ENCODE results near the gene AKIRIN2. TPM values are rescaled to one million over a fixed set of nuclear protein-coding genes. Genes with fewer than 3 reads are reported as not detected.
"Not testable (repeated sequence)": the region's sequence is repeated elsewhere in the genome, so short reads cannot be mapped to it uniquely, and the experiment has no call there.

AKIRIN2 gene
- total RNA-seq, 1 donor: 27.2 TPM

GRCh38 chr6:87721311-87721710 lies 19.3 kb upstream of the AKIRIN2 start:
- no peak for DNase-seq (ENCODE audit: low read depth in 2 of 3, low spot score in 2 of 3)

DNA sequence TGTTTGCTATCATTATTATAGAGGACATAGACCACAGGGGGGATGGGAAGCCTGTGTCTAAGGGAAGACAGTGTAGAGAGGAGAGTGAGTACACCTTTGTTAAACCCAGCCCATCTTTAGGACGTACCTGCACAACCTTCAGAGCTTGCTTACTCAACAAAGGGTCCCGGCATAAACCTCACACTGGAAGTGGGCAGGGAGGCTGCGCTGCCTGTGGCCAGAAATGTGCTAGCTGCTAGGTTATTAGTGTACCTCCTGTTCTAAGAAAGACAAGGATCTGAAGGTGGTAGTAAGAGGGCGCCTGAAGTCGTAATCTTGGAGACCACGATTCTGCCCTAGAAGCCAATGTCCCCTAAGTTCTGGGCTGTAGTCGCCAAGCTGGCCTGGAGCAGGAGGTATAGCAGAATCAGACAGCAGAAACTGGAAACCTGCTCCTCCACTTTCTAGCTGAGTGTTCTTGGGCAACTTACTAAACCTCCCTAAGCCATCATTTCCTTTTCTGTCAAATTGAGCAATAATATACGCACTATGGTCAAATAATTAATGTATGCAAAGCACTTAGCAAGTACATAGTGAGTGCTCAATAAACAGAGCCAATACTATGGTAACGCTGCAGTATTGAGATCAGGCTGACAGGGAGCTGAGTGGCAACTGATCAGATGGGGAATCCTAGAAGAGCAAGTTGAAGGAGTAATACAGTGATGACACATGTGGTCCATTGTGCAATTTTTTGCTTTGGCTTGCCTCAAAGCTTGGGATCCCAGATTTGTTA lies 16.8 kb upstream of the AKIRIN2 start:
- DNase-seq (ENCODE audit: low read depth in 2 of 3, low spot score in 2 of 3): no peak

- no peak for DNase-seq (ENCODE audit: low read depth in 2 of 3, low spot score in 2 of 3)
Observed at GRCh38 chr6:87716928-87717614, 15.0 kb upstream of the AKIRIN2 start.

DNA sequence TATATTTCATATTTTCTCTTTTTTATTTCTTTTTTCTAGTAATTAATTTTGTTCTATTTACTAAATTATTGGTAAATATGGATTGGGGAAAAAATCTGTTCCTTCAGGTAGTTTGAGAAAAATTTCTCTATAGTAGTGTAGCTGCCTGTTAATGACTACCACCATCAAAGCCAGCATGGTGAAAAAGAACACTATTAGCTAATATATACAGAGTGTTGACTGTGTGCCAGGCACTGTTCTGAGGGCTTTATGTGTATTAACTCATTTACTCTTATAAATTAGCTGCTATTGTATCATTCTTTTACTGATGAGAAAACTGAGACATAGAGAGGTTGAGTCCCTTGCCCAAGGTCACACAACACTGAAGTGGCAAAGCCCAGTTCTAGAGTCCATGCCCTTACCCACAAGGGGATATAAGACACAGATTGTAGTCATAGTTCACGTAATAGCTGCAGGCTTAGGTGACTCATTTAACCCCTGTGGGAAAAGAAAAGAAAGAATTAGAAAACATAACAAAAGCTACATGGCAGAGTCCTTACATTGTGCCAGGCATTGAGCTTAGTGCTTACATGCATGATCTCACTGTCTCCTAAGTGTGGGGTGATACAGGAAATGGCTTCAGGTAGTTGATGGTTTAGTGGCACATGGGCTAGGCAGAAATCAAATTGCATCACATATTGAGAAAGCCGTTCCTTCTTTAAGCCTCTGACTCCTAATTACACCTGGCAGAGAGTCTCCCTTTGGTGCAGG lies 12.2 kb upstream of the AKIRIN2 start:
- no peak for DNase-seq (ENCODE audit: low read depth in 2 of 3, low spot score in 2 of 3)

DNA sequence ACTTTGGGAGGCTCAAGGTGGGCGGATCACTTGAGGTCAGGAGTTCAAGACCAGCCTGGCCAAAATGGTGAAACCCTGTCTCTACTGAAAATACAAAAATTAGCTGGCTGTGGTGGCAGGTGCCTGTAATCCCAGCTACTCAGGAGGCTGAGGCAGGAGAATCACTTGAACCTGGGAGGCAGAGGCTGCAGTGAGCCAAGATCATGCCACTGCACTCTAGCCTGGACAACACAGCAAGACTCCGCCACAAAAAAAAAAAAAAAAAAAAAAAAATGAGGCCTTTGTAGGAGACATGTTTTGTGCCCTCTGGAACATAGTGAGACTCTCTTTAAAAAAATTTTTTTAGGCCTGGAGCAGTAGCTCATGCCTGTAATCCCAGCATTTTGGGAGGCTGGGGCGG lies 10.7 kb upstream of the AKIRIN2 start:
- not testable (repeated sequence) for DNase-seq (ENCODE audit: low read depth in 2 of 3, low spot score in 2 of 3)

- DNase-seq (ENCODE audit: low read depth in 2 of 3, low spot score in 2 of 3): no peak
Observed at GRCh38 chr6:87710090-87710489, 8.1 kb upstream of the AKIRIN2 start.

GRCh38 chr6:87708581-87709427 lies 6.8 kb upstream of the AKIRIN2 start:
- DNase-seq (ENCODE audit: low read depth in 2 of 3, low spot score in 2 of 3): not testable (repeated sequence)

DNA sequence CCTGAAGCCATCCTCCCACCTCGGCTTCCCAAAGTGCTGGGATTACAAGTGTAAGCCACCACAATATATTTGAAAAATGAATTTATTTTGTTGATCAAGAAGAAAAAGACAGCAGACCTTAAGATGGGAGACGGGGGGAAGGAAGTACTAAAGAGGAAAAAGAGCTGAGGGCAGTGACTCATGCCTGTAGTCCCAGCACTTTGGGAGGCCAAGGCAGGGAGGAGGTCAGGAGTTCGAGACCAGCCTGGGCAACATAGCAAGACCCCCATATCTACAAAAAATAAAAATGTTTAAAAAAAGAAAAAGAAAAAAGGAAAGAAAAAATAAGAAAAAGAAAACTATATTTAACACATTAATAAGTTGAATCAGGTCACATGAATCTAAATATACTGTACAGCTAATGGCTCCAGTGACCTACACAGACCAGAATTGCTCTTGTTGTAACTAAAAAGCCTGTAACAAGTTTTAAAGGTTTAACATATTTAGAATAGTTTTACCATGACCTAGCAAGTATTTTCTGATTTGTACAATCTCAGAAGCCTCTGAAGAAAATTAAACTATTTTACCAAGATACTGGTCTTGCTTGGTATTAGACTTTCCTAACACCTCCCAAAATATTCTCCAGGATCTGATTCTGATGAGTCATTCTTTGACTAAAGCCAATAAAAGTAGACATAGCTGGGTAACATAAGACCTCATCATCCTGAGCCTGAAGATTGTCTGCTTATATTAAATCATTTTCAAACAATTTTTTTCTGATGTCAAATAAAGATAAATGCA lies 4.3 kb upstream of the AKIRIN2 start:
- DNase-seq (ENCODE audit: low read depth in 2 of 3, low spot score in 2 of 3): no peak

GRCh38 chr6:87705070-87705691 lies 3.1 kb upstream of the AKIRIN2 start:
- peak in 1 of 3 donors; percentile 31 for DNase-seq (ENCODE audit: low read depth in 2 of 3, low spot score in 2 of 3)

DNA sequence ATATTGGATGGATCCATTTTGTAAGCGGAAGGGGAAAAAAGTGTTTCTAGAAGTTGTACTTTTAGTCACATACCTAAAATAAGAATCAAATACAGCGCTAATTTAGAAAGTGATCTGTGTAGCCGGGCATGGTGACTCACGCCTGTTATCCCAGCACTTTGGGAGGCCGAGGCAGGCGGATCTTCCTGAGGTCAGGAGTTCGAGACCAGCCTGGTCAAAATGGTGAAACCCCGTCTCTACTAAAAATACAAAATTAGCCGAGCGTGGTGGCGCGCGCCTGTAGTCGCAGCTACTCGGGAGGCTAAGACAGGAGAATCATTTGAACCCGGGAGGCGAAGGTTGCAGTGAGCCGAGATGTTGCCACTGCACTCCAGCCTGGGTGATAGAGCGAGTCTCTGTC lies 1.0 kb upstream of the AKIRIN2 start:
- DNase-seq (ENCODE audit: low read depth in 2 of 3, low spot score in 2 of 3): not testable (repeated sequence)

DNA sequence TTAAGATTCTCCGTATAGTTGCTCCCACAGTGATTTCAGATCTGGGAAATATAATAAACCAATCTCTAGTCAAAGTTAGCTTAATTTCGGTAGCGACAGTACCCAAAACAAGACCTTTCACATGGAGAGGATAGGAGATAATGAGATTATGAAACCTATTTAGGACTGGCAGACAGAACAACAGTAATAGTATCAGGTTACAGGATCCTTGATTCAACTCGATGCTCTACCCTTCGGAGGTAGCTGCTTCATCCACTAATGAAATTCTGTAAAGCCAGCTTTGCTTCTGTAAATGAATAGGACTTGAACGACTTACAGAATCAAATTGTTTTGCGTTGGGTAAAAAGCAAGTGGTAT lies 534 bp upstream of the AKIRIN2 start:
- no peak for DNase-seq (ENCODE audit: low read depth in 2 of 3, low spot score in 2 of 3)

- no peak for DNase-seq (ENCODE audit: low read depth in 2 of 3, low spot score in 2 of 3)
Observed at GRCh38 chr6:87701344-87701675, 723 bp downstream of the AKIRIN2 start.

DNA sequence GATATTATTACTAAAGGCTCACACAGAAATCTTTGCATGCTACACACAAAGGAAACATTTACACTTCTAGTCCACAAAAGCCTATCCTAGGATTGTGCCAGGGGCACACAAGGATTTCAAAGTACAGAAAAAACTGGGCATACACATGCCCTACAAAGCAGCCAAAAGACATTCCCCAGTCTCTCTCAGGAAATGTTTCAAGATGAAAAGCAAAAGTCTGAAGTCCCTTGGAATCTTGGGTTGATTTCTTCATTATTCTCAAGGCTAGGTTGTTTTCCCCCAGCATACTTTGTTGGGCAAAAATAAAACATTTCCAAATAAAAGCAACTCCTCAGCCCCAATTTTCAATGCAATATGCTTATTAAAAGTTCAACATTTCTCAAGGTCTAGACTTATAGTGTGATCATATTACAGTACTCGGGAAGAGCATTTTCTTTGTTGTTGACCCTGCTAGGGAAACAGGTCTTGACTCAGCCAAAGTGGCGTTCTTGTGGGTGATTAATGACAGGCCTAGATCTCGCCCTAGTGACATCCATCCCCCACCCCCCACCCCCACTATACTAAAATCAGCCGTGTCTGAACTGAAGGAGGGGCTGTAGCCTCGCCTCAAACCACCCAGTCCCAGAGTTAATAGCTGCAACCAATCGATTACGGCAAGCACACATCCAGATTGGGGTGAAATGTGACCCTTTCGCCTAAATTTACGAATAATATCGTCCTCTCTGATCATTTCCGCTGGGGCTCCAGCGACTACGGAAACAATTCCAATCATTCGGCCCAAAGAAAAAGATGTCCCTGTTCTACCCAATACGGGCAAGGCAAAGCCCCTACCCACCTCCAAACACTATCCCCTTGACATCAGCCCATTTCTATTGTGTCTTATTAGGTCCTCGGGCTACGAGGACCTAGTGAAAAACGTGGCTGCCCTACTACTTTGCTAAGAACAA lies 1.4 kb downstream of the AKIRIN2 start:
- peak; percentile 14 to 81 (median 62) for DNase-seq (ENCODE audit: low read depth in 2 of 3, low spot score in 2 of 3)

DNA sequence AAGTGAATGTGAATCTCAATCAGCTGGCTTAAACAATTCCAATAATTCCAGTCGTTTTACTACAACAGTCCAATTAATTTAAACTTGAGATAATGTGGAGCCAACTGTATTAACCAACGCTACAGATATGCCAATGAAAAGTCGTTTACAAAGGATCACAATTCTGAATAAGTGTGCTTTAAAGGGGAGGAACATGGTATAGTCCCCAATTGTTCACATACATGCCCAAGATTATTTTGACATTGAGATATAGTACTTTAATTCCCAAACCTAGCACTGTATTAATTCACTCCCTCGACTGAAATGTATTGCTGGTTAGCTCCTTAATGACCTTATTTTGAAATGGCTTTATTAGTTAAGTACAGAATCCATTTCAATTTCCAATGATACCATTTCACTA lies 2.5 kb downstream of the AKIRIN2 start:
- no peak for DNase-seq (ENCODE audit: low read depth in 2 of 3, low spot score in 2 of 3)

GRCh38 chr6:87698547-87699006 lies 3.5 kb downstream of the AKIRIN2 start:
- peak in 1 of 3 donors; percentile 34 for DNase-seq (ENCODE audit: low read depth in 2 of 3, low spot score in 2 of 3)

DNA sequence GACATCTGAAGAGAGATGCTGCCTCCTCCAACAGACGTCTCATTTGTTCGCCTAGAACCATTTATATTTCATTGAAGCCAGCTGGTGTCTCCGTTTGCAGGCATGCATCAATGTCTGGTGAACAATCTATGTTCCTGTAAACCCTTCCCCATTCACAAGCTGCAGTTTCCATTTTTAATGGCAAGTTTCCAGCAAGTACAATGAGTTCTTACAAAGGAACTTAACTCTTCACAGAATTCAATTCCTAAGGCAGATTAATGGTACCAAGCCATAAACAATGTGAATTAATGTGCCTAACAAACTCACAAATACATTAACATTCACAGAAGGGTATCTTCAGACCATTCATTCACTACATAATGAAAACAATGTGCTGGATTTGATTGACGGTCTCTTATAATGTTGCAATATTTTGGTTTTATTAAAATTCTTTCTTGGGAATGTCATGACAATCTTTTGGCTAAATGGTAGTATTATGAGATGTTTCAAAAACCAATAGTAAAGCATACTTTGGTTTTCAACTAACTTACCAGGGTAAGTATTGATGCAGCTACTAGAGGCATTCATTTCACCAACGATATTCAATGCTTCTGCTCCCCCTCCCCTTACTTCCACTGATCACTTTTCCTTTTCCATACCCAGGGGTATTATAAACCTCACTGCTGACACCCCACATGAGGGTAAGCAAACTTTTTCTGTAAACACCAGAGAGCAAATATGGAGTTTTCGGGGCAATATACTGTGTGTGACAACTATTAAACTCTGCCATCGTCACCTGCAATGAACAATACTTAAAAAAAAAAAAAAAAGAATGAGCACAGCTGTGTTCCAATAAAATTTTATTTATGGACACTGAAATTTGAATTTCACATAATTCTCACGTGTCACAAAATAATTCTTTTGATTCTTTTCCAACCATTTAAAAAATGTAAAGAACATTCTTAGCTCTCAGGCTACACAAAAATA lies 4.2 kb downstream of the AKIRIN2 start:
- DNase-seq (ENCODE audit: low read depth in 2 of 3, low spot score in 2 of 3): peak in 1 of 3 donors; percentile 77

GRCh38 chr6:87696817-87697216 lies 5.2 kb downstream of the AKIRIN2 start:
- not testable (repeated sequence) for DNase-seq (ENCODE audit: low read depth in 2 of 3, low spot score in 2 of 3)

Data from hematopoietic multipotent progenitor cell (in vitro differentiated cells).